Hepatocyte (in vitro differentiated cells): ENCODE measurements around the gene PDE11A. TPM values are rescaled to one million over a fixed set of nuclear protein-coding genes. Genes with fewer than 3 reads are reported as not detected.

Experiments
- DNase-seq: peaks from one replicate; pipeline ENCODE4 v3.0.0-alpha.2; 2016; ENCODE audit warnings: low spot score
- H2AFZ ChIP-seq: fragments of 200-600 bp; sonication (generic); 2 replicates; pipeline ENCODE4 v1.6.0; 2016; ENCODE audit warnings: antibody characterized with exemption, mild to moderate bottlenecking
- H3K27ac ChIP-seq: fragments of 200-600 bp; sonication (generic); 2 replicates; pipeline ENCODE4 v1.5.1; 2016; ENCODE audit warnings: mild to moderate bottlenecking
- H3K27me3 ChIP-seq: fragments of 200-600 bp; sonication (generic); 2 replicates; pipeline ENCODE4 v1.6.1; 2016
- H3K36me3 ChIP-seq: fragments of 200-600 bp; sonication (generic); replicated peaks from 2 replicates; pipeline ENCODE4 v1.5.1; 2016; ENCODE audit warnings: low read depth; ENCODE audit not compliant: insufficient read depth
- H3K4me1 ChIP-seq: fragments of 200-600 bp; sonication (generic); 2 replicates; pipeline ENCODE4 v1.5.1; 2016; ENCODE audit warnings: mild to moderate bottlenecking, moderate library complexity; ENCODE audit not compliant: insufficient read depth
- H3K4me2 ChIP-seq: fragments of 200-600 bp; sonication (generic); 2 replicates; pipeline ENCODE4 v1.6.0; 2016
- H3K4me3 ChIP-seq: fragments of 200-600 bp; sonication (generic); 2 replicates; pipeline ENCODE4 v1.5.1; 2016; ENCODE audit warnings: mild to moderate bottlenecking
- H3K79me2 ChIP-seq: fragments of 200-600 bp; sonication (generic); 2 replicates; pipeline ENCODE4 v1.6.0; 2017; ENCODE audit warnings: mild to moderate bottlenecking
- H3K9me2 ChIP-seq: fragments of 200-600 bp; sonication (generic); replicated peaks from 2 replicates; pipeline ENCODE4 v1.6.0; 2017; ENCODE audit warnings: mild to moderate bottlenecking; ENCODE audit not compliant: insufficient read depth
- H3K9me3 ChIP-seq: fragments of 200-600 bp; sonication (generic); 2 replicates; pipeline ENCODE4 v1.5.1; 2016; ENCODE audit warnings: low read depth, mild to moderate bottlenecking
- H4K20me1 ChIP-seq: fragments of 200-600 bp; sonication (generic); 2 replicates; pipeline ENCODE4 v1.6.0; 2016; ENCODE audit warnings: mild to moderate bottlenecking; ENCODE audit not compliant: insufficient read depth, poor library complexity, severe bottlenecking
- EZH2 ChIP-seq: fragments of 200-600 bp; sonication (generic); IDR thresholded peaks from 2 replicates; pipeline ENCODE4 v1.6.1; 2016; ENCODE audit warnings: antibody characterized with exemption, mild to moderate bottlenecking, borderline replicate concordance
- EZH2phosphoT487 ChIP-seq: fragments of 200-600 bp; sonication (generic); IDR thresholded peaks from one replicate; pipeline ENCODE4 v1.6.1; 2018; ENCODE audit warnings: antibody characterized with exemption, mild to moderate bottlenecking, low read depth, moderate library complexity; ENCODE audit not compliant: unreplicated experiment, severe bottlenecking
- WGBS: methylation state at CpG from one replicate; pipeline ENCODE4 v1.1.6; 2016; ENCODE audit warnings: low lambda C conversion rate; ENCODE audit errors: missing lambda C conversion rate; 5-methylcytosine and 5-hydroxymethylcytosine counted together
- polyA plus RNA-seq: library from polyadenylated mRNA; unstranded; fragments of >200 nt; fragmentation: Nextera tagmentation; extraction: Ambion mirVana; gene quantifications from 2 replicates; pipeline ENCODE4 v1.2.1, GENCODE V29; 2016
- total RNA-seq: library from RNA; depleted of rRNA; stranded (reverse); fragments of >200 nt; gene quantifications from 2 replicates; pipeline ENCODE4 v1.2.3, GENCODE V29; 2014
- TF ChIP-seq, protein P1 (sequence below): fragments of 200-600 bp; sonication (generic); IDR thresholded peaks from 2 replicates; pipeline ENCODE4 v1.5.1; 2016; ENCODE audit warnings: antibody characterized with exemption, mild to moderate bottlenecking; ENCODE audit not compliant: poor library complexity

PDE11A gene
- total and polyA plus RNA-seq, 2 experiments from 2014 or later: 0.71 to 1.9 TPM

DNA sequence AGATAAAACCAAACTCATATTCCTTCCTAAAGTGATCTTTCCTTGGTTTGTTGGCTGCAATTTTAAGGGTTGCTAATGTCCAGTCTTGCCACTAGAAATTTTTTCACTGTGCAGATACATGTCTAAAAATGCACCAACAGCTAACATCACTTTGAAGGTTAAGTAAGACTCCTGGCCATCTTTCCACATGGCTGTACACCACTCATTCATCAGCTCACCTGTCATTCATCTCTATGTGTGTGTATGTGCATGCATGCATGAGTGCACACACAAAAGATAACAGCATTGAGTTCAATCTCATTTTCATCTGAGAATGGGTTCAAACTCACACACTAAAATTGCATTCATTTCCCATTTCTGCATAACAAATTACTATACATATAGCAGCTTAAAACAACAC, 203.8 kb downstream of the PDE11A start:
- no peak for DNase-seq
- Histone ChIP-seq H3K9me2 (no peaks in the 10 kb centered on the region), H3K27me3 (no peaks in the 10 kb centered on the region), H3K36me3 (no peaks in the 10 kb centered on the region), H3K79me2 (no peaks in the 10 kb centered on the region), H3K27ac (no peak overlapping the region), H3K4me3 (no peak overlapping the region), H4K20me1 (no peaks in the 10 kb centered on the region), H2AFZ (no peak overlapping the region), H3K9me3 (no peaks in the 10 kb centered on the region), H3K4me2 (no peak overlapping the region), H3K4me1 (no peaks in the 10 kb centered on the region)
- TF ChIP-seq EZH2phosphoT487: no peak
- TF ChIP-seq, protein P1, sequence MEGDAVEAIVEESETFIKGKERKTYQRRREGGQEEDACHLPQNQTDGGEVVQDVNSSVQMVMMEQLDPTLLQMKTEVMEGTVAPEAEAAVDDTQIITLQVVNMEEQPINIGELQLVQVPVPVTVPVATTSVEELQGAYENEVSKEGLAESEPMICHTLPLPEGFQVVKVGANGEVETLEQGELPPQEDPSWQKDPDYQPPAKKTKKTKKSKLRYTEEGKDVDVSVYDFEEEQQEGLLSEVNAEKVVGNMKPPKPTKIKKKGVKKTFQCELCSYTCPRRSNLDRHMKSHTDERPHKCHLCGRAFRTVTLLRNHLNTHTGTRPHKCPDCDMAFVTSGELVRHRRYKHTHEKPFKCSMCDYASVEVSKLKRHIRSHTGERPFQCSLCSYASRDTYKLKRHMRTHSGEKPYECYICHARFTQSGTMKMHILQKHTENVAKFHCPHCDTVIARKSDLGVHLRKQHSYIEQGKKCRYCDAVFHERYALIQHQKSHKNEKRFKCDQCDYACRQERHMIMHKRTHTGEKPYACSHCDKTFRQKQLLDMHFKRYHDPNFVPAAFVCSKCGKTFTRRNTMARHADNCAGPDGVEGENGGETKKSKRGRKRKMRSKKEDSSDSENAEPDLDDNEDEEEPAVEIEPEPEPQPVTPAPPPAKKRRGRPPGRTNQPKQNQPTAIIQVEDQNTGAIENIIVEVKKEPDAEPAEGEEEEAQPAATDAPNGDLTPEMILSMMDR: no peak
- TF ChIP-seq EZH2: no peak

DNA sequence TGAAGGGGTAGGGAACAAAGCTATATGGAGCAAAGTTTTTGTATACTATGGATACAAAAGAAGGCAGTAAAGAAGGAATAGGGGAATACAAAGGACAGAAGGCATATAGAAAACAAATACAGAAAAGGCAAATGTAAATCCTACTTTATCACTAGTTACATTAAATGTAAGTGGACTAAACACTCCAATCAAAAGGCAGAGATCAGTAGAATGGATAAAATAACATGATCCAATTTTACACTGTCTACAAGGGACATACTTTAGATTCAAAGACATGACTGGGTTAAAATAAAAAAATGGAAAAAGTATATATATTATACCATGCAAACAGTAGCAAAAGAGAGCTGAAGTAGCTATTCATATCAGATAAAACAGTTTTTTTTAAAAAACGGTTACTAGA, 215.0 kb downstream of the PDE11A start:
- H3K36me3 ChIP-seq: no peaks in the 10 kb centered on the region
- H3K79me2 ChIP-seq: no peaks in the 10 kb centered on the region
- DNase-seq: no peak
- 59% methylated on average over 1 of the region's 1 CpG for WGBS
- H3K4me1 ChIP-seq: peaks cover 3% of the 10 kb centered on the region
- peaks cover 5% of the 10 kb centered on the region for H3K9me3 ChIP-seq
- H4K20me1 ChIP-seq: no peaks in the 10 kb centered on the region
- H3K27me3 ChIP-seq: no peaks in the 10 kb centered on the region
- no peak overlapping the region for H2AFZ ChIP-seq
- H3K9me2 ChIP-seq: no peaks in the 10 kb centered on the region
- no peak overlapping the region for H3K4me2 ChIP-seq
- no peak overlapping the region for H3K27ac ChIP-seq
- TF ChIP-seq EZH2: no peak
- TF ChIP-seq EZH2phosphoT487: no peak
- TF ChIP-seq, protein P1: no peak
- no peak overlapping the region for H3K4me3 ChIP-seq

- Histone ChIP-seq H3K9me3 (peaks cover 2% of the 10 kb centered on the region), H3K9me2 (no peaks in the 10 kb centered on the region), H3K36me3 (no peaks in the 10 kb centered on the region), H4K20me1 (no peaks in the 10 kb centered on the region), H3K27me3 (no peaks in the 10 kb centered on the region), H3K79me2 (no peaks in the 10 kb centered on the region), H3K4me3 (no peak overlapping the region), H2AFZ (no peak overlapping the region), H3K27ac (no peak overlapping the region), H3K4me2 (no peak overlapping the region), H3K4me1 (peaks cover 3% of the 10 kb centered on the region)
- no peak for DNase-seq
- TF ChIP-seq, protein P1: no peak
- TF ChIP-seq EZH2 (no peak), EZH2phosphoT487 (no peak)
- 3% methylated on average over 1 of the region's 1 CpG for WGBS
These were observed 220.2 kb downstream of the PDE11A start for GRCh38 chr2:177852389-177852788.

DNA sequence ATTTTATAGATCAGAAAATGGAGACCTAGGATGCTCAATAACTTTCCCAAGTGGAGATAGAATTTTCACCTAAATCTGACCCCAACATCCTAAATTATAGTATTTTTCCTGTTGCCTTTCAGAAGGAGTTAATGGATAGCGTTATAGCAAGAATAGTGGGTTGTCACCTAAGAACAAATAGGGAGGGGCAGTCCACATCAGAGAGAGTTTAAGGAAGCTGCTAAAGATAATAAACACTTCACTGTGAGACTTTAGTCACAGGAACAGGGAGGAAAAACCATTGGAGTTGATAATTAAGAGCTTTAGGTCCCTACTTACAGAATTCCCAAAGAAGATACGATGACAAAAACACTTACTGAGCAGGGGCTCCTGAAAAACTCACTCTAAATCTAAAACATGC, 229.4 kb downstream of the PDE11A start:
- DNase-seq: no peak
- no peaks in the 10 kb centered on the region for H3K9me2 ChIP-seq
- H3K4me2 ChIP-seq: no peak overlapping the region
- H2AFZ ChIP-seq: no peak overlapping the region
- 71% methylated on average over 2 of the region's 2 CpGs for WGBS
- H3K36me3 ChIP-seq: no peaks in the 10 kb centered on the region
- H3K79me2 ChIP-seq: no peaks in the 10 kb centered on the region
- TF ChIP-seq, protein P1: no peak
- TF ChIP-seq EZH2phosphoT487 (no peak), EZH2 (no peak)
- no peaks in the 10 kb centered on the region for H3K9me3 ChIP-seq
- no peaks in the 10 kb centered on the region for H4K20me1 ChIP-seq
- H3K27ac ChIP-seq: no peak overlapping the region
- H3K4me1 ChIP-seq: no peaks in the 10 kb centered on the region
- H3K27me3 ChIP-seq: no peaks in the 10 kb centered on the region
- no peak overlapping the region for H3K4me3 ChIP-seq
